22Rv1 (cell line): ENCODE measurements around the gene NHEJ1.

ENCODE experiments used
- ZFX ChIP-seq: fragments of 450-650 bp; IDR thresholded peaks from 2 replicates; pipeline ENCODE4 v1.6.1; 2017; ENCODE audit warnings: antibody characterized with exemption, borderline replicate concordance
- TF ChIP-seq, protein P1 (sequence below): fragments of 450-650 bp; IDR thresholded peaks from 2 replicates; pipeline ENCODE4 v1.5.1; 2017; ENCODE audit warnings: mild to moderate bottlenecking

DNA sequence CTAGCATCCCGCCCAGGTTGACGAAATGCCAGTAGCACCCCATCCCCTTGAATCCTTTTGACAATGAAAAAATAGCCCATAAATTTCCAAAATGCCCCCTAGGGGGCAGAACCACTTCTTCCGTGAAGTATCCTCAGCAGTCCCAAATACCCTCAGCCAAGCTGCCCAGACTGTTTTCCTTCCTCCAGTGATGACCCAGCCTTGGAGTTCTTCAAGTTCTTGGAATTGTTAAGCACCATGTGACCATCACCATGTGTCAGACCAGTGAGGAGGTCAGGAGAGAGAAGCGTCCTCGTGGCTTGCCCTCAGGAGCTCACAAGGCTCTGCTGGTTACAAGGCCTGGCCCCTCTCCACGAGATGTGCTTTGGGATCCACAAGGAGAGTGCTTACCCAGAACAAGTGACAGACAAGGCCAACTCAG lies 10.6 kb upstream of the NHEJ1 start:
- TF ChIP-seq, protein P1, sequence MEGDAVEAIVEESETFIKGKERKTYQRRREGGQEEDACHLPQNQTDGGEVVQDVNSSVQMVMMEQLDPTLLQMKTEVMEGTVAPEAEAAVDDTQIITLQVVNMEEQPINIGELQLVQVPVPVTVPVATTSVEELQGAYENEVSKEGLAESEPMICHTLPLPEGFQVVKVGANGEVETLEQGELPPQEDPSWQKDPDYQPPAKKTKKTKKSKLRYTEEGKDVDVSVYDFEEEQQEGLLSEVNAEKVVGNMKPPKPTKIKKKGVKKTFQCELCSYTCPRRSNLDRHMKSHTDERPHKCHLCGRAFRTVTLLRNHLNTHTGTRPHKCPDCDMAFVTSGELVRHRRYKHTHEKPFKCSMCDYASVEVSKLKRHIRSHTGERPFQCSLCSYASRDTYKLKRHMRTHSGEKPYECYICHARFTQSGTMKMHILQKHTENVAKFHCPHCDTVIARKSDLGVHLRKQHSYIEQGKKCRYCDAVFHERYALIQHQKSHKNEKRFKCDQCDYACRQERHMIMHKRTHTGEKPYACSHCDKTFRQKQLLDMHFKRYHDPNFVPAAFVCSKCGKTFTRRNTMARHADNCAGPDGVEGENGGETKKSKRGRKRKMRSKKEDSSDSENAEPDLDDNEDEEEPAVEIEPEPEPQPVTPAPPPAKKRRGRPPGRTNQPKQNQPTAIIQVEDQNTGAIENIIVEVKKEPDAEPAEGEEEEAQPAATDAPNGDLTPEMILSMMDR: peak; percentile 86
- TF ChIP-seq ZFX: no peak
